ENCODE data around the gene CBY3. TPM values are rescaled to one million over a fixed set of nuclear protein-coding genes. Genes with fewer than 3 reads are reported as not detected.

The CBY3 gene
- total and polyA plus RNA-seq, 2 of the 8 experiments (the other 6 are each of a cell fraction or from before 2014, with no cell fraction given): 0.39 TPM

DNA sequence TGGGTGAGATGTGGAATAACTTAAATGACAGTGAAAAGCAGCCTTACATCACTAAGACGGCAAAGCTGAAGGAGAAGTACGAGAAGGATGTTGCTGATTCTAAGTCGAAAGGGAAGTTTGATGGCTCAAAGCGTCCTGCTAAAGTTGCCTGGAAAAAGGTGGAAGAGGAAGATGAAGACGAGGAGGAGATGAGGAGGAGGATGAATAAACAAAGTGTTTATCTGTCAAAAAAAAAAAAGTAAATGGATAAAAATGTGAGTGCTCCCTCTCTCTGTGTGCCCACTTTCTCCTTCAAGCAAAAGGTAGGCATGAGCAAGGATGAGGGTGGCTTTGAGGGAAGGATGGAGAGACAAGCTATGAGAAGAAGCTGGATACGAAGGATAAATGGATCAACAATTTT is 13.7 kb upstream of the CBY3 start:
- ChIA-PET CTCF (ENCODE audit: partially characterized antibody) (interaction anchor here (1.2 to 2.9 kb wide), 5 partner anchors 8 to 25 kb away, joined by 3 to 13 read pairs (median 4); partner anchors contain the start of gene CBY3), POLR2A (ENCODE audit: partially characterized antibody) (interaction anchor here (1.1 to 5.7 kb wide), 4 partner anchors 9 to 71 kb away, joined by 6 to 50 read pairs (median 20); partner anchors contain the start of genes CBY3, HNRNPH1 and MAML1)
- Histone ChIP-seq H3K4me3 (ENCODE audit: extremely low read depth in 1 of 4, insufficient read depth in 2 of 4, low read depth in 3 of 4, low read length in 4 of 4) (no peak overlapping the region), H4K91ac (replicated peaks; ENCODE audit: insufficient read length, low read length) (no peak overlapping the region), H2AK5ac (ENCODE audit: low read depth, low read length) (no peak overlapping the region), H2BK5ac (ENCODE audit: low read depth, low read length) (no peak overlapping the region), H4K8ac (ENCODE audit: extremely low read depth, insufficient read depth, low read length) (no peak overlapping the region), H2BK120ac (replicated peaks; ENCODE audit: low read depth, low read length) (no peak overlapping the region), H3K23me2 (ENCODE audit: low read depth, low read length) (peaks cover 2% of the 10 kb centered on the region; the same call in 1 of the 2 replicates), H3K23ac (ENCODE audit: insufficient read length) (no peak overlapping the region), H3K18ac (ENCODE audit: extremely low read depth, low read length) (no peak overlapping the region), H2BK12ac (ENCODE audit: low read depth, low read length) (no peak overlapping the region), H3K9ac (replicated peaks in 1 of 4; ENCODE audit: extremely low read depth in 1 of 4, low read depth in 3 of 4, low read length in 3 of 4) (no peak overlapping the region), H3K79me1 (ENCODE audit: low read depth, low read length) (no peaks in the 10 kb centered on the region), H3K79me2 (ENCODE audit: control insufficient read depth in 1 of 2, insufficient read depth in 2 of 2, low read length in 2 of 2) (peaks cover 5 to 6% of the 10 kb centered on the region in 2 experiments), H2AFZ (ENCODE audit: low read length) (no peak overlapping the region), H4K5ac (ENCODE audit: insufficient read length, low read depth, low read length) (no peak overlapping the region), H2BK15ac (ENCODE audit: low read length) (no peak overlapping the region), H3K4ac (replicated peaks; ENCODE audit: insufficient read length, low read depth, low read length) (no peak overlapping the region), H3K56ac (replicated peaks; ENCODE audit: insufficient read length, low read depth, low read length) (no peak overlapping the region), H3K4me1 (replicated peaks in 1 of 4; ENCODE audit: control insufficient read depth in 3 of 4, insufficient read depth in 4 of 4, low read length in 3 of 4) (peaks cover 0 to 7% (median 0%) of the 10 kb centered on the region in 4 experiments; a peak in 2 of 7 replicates), H3K36me3 (ENCODE audit: control insufficient read depth in 2 of 4, insufficient read depth in 4 of 4, low read length in 3 of 4) (no peaks in the 10 kb centered on the region), H3K14ac (ENCODE audit: insufficient read length) (no peak overlapping the region), H2BK20ac (ENCODE audit: low read length) (no peak overlapping the region), H4K20me1 (replicated peaks in 1 of 2; ENCODE audit: control insufficient read depth in 1 of 2, insufficient read depth in 2 of 2, low read length in 2 of 2) (no peaks in the 10 kb centered on the region), H3K27ac (ENCODE audit: low read depth, low read length) (no peak overlapping the region), H3K27me3 (replicated peaks in 1 of 4; ENCODE audit: control insufficient read depth in 3 of 4, extremely low read depth in 1 of 4, insufficient read depth in 3 of 4, low read length in 3 of 4) (no peaks in the 10 kb centered on the region), H3K9me3 (ENCODE audit: insufficient read depth in 2 of 2, low read depth in 1 of 2, low read length in 1 of 2) (no peaks in the 10 kb centered on the region), H3K4me2 (ENCODE audit: insufficient read depth in 1 of 2, low read depth in 2 of 2, low read length in 2 of 2) (no peak overlapping the region)
- WGBS, 2 experiments (ENCODE audit: extremely low coverage in 1 of 2, insufficient coverage in 1 of 2, insufficient read length in 1 of 2, insufficient replicate concordance in 2 of 2, low coverage in 1 of 2, low lambda C conversion rate in 2 of 2, missing lambda C conversion rate in 1 of 2): 93% methylated on average over 6 of the region's 6 CpGs; no CpG with 5 or more reads in 1 of the 2 experiments
- no peak for DNase-seq (ENCODE audit: low read depth in 1 of 2, low spot score in 2 of 2)
- no peak for FAIRE-seq
- TF ChIP-seq CEBPB (IDR thresholded peaks at IDR 0.05; ENCODE audit: low read depth, low read length): no peak
- TF ChIP-seq E2F6 (IDR thresholded peaks at IDR 0.05): no peak
- no peak for TF ChIP-seq EZH2 (IDR thresholded peaks at IDR 0.05; ENCODE audit: low read depth, low read length, severe bottlenecking)
- no peak for TF ChIP-seq YY1 (IDR thresholded peaks at IDR 0.05; ENCODE audit: low read depth, low read length)
- no peak for TF ChIP-seq CREB1 (IDR thresholded peaks at IDR 0.05)
- no peak for TF ChIP-seq BCL11A (IDR thresholded peaks at IDR 0.05; ENCODE audit: low read depth in 2 of 2, low read length in 2 of 2)
- TF ChIP-seq, protein P1, sequence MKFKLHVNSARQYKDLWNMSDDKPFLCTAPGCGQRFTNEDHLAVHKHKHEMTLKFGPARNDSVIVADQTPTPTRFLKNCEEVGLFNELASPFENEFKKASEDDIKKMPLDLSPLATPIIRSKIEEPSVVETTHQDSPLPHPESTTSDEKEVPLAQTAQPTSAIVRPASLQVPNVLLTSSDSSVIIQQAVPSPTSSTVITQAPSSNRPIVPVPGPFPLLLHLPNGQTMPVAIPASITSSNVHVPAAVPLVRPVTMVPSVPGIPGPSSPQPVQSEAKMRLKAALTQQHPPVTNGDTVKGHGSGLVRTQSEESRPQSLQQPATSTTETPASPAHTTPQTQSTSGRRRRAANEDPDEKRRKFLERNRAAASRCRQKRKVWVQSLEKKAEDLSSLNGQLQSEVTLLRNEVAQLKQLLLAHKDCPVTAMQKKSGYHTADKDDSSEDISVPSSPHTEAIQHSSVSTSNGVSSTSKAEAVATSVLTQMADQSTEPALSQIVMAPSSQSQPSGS (IDR thresholded peaks at IDR 0.05; ENCODE audit: low read length): no peak
- no peak for TF ChIP-seq FOSL1 (IDR thresholded peaks at IDR 0.05; ENCODE audit: insufficient read depth, low read depth, low read length)
- TF ChIP-seq RBBP5 (IDR thresholded peaks at IDR 0.05; ENCODE audit: borderline replicate concordance, low read depth, low read length): no peak
- no peak for TF ChIP-seq POLR2AphosphoS5 (IDR thresholded peaks at IDR 0.05; ENCODE audit: low read depth, low read length)
- TF ChIP-seq NANOG (IDR thresholded peaks at IDR 0.05; ENCODE audit: insufficient read depth, low read depth, low read length, poor library complexity, severe bottlenecking): no peak
- no peak for TF ChIP-seq NRF1 (IDR thresholded peaks at IDR 0.05; ENCODE audit: low read depth, low read length)
